Smooth muscle cell (in vitro differentiated cells): Measurements from ENCODE around the gene SH2D7. TPM values are rescaled to one million over a fixed set of nuclear protein-coding genes. Genes with fewer than 3 reads are reported as not detected.

ENCODE experiments used
- DNase-seq: peaks from one replicate; lab custom pipeline; 2025; ENCODE audit not compliant: unreplicated experiment; lab: John Stamatoyannopoulos, UW
- H2AFZ ChIP-seq: fragments of 200-600 bp; sonication (generic); 2 replicates; pipeline ENCODE4 v1.6.0; 2016; ENCODE audit warnings: antibody characterized with exemption, low read depth, mild to moderate bottlenecking
- H3F3A ChIP-seq: fragments of 200-600 bp; sonication (generic); 2 replicates; pipeline ENCODE4 v1.6.0; 2017; ENCODE audit warnings: antibody characterized with exemption, low read depth
- H3K27ac ChIP-seq: fragments of 200-600 bp; sonication (generic); 2 replicates; pipeline ENCODE4 v1.5.1; 2016; ENCODE audit warnings: low read depth, mild to moderate bottlenecking
- H3K27me3 ChIP-seq: fragments of 200-600 bp; sonication (generic); 2 replicates; pipeline ENCODE4 v1.6.1; 2016; ENCODE audit warnings: low read depth, mild to moderate bottlenecking
- H3K36me3 ChIP-seq: fragments of 200-600 bp; sonication (generic); 2 replicates; pipeline ENCODE4 v1.5.1; 2016; ENCODE audit warnings: low read depth
- H3K4me1 ChIP-seq: fragments of 200-600 bp; sonication (generic); 2 replicates; pipeline ENCODE4 v1.5.1; 2016; ENCODE audit warnings: low read depth
- H3K4me2 ChIP-seq: fragments of 200-600 bp; sonication (generic); 2 replicates; pipeline ENCODE4 v1.6.0; 2016; ENCODE audit warnings: mild to moderate bottlenecking
- H3K4me3 ChIP-seq: fragments of 200-600 bp; sonication (generic); 2 replicates; pipeline ENCODE4 v1.5.1; 2016; ENCODE audit warnings: mild to moderate bottlenecking
- H3K79me2 ChIP-seq: fragments of 200-600 bp; sonication (generic); 2 replicates; pipeline ENCODE4 v1.6.0; 2016; ENCODE audit warnings: low read depth, mild to moderate bottlenecking
- H3K9ac ChIP-seq: fragments of 200-600 bp; sonication (generic); 2 replicates; pipeline ENCODE4 v1.6.0; 2016; ENCODE audit warnings: low read depth
- H3K9me3 ChIP-seq: fragments of 200-600 bp; sonication (generic); replicated peaks from 2 replicates; pipeline ENCODE4 v1.5.1; 2016; ENCODE audit warnings: low read depth
- H4K20me1 ChIP-seq: fragments of 200-600 bp; sonication (generic); 2 replicates; pipeline ENCODE4 v1.6.0; 2016; ENCODE audit warnings: low read depth
- whole genome bisulfite sequencing: methylation state at CpG from one replicate; pipeline ENCODE4 v1.1.7; 2016; ENCODE audit warnings: low lambda C conversion rate; 5-methylcytosine and 5-hydroxymethylcytosine counted together
- polyA plus RNA-seq: library from polyadenylated mRNA; unstranded; fragments of >200 nt; fragmentation: Nextera tagmentation; extraction: Ambion mirVana; gene quantifications from 2 replicates; pipeline ENCODE4 v1.2.1, GENCODE V29; 2016
- total RNA-seq: library from RNA; depleted of rRNA; stranded (reverse); fragments of >200 nt; gene quantifications from 2 replicates; pipeline ENCODE4 v1.2.3, GENCODE V29; 2014
- TF ChIP-seq, protein P1 (sequence below): fragments of 200-600 bp; sonication (generic); IDR thresholded peaks from 2 replicates; pipeline ENCODE4 v1.5.1; 2017; ENCODE audit warnings: borderline replicate concordance, mild to moderate bottlenecking, antibody characterized with exemption; ENCODE audit not compliant: insufficient read depth, poor library complexity, severe bottlenecking

The SH2D7 gene
- total and polyA plus RNA-seq, 2 experiments from 2014 or later = 0.07 TPM; not detected in 1

DNA sequence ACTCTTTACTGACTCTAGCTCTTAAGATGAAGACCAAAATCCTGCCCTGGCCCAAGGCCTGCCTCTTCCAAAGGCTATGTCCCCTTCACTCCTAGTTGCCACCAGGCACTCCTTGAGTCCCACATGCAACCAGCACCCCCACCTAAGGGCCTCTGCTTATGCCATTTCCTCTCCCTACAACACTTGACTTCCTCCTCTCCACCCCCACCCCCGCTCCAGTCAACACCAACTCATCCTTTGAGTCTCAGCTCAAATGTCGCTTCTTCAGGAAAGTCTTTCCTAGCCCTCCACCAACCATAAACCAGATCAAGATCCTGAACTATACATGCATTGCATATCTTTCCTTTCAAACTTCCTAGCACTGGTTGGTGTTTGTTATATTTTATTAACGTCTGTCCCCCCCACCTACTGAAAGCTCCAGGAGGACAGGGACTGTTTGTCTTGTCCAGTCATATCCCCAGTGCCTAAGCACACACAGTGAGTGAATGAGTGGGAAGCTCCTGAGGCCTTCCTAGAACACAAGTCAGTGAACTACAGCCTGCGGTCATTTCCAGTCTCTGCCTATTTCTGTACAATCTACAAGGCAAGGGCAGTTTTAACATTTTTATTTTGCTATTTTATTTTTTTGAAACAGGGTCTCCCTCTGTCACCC, 22.2 kb upstream of the SH2D7 start:
- Histone ChIP-seq H3K36me3 (no peaks in the 10 kb centered on the region), H3K79me2 (peaks cover 76% of the 10 kb centered on the region), H3K9me3 (no peaks in the 10 kb centered on the region), H2AFZ (no peak overlapping the region), H3K27ac (peak overlapping the region; percentile 8), H3K4me2 (peak overlapping the region; percentile 19), H3K27me3 (no peaks in the 10 kb centered on the region), H3F3A (peaks cover 17% of the 10 kb centered on the region), H3K4me1 (peaks cover 47% of the 10 kb centered on the region), H4K20me1 (peaks cover 71% of the 10 kb centered on the region), H3K9ac (no peak overlapping the region), H3K4me3 (no peak overlapping the region)
- no peak for DNase-seq
- TF ChIP-seq, protein P1, sequence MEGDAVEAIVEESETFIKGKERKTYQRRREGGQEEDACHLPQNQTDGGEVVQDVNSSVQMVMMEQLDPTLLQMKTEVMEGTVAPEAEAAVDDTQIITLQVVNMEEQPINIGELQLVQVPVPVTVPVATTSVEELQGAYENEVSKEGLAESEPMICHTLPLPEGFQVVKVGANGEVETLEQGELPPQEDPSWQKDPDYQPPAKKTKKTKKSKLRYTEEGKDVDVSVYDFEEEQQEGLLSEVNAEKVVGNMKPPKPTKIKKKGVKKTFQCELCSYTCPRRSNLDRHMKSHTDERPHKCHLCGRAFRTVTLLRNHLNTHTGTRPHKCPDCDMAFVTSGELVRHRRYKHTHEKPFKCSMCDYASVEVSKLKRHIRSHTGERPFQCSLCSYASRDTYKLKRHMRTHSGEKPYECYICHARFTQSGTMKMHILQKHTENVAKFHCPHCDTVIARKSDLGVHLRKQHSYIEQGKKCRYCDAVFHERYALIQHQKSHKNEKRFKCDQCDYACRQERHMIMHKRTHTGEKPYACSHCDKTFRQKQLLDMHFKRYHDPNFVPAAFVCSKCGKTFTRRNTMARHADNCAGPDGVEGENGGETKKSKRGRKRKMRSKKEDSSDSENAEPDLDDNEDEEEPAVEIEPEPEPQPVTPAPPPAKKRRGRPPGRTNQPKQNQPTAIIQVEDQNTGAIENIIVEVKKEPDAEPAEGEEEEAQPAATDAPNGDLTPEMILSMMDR = no peak
- 72% methylated on average over 4 of the region's 4 CpGs for WGBS

DNA sequence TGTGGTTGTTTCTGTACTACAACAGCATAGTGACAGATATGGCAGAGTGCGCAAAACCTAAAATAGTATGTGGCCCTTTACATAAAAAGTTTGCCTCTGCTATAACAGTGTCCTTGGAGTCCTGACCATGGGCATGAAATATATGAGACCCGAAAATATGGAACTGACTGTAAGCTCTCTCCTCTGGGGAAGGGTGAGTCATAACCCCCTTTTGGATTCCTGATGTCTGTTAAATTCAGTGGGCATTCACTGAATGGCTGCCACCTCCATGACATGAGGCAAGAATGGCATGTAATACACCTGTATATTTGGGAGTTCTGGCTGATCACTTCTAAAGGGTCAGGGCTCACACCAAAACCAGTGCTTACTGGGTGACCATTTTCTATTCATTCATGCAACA, 21.0 kb upstream of the SH2D7 start:
- no peak overlapping the region for H3K9ac ChIP-seq
- peaks cover 75% of the 10 kb centered on the region for H3K79me2 ChIP-seq
- H2AFZ ChIP-seq = no peak overlapping the region
- no peaks in the 10 kb centered on the region for H3K9me3 ChIP-seq
- no peak for DNase-seq
- TF ChIP-seq, protein P1 = no peak
- peaks cover 21% of the 10 kb centered on the region for H3F3A ChIP-seq
- H4K20me1 ChIP-seq = peaks cover 61% of the 10 kb centered on the region
- H3K4me1 ChIP-seq = peaks cover 51% of the 10 kb centered on the region
- no peak overlapping the region for H3K4me3 ChIP-seq
- H3K36me3 ChIP-seq = no peaks in the 10 kb centered on the region
- 58% methylated on average over 2 of the region's 2 CpGs for WGBS
- H3K27me3 ChIP-seq = no peaks in the 10 kb centered on the region
- peak overlapping the region; percentile 73 for H3K27ac ChIP-seq
- no peak overlapping the region for H3K4me2 ChIP-seq

DNA sequence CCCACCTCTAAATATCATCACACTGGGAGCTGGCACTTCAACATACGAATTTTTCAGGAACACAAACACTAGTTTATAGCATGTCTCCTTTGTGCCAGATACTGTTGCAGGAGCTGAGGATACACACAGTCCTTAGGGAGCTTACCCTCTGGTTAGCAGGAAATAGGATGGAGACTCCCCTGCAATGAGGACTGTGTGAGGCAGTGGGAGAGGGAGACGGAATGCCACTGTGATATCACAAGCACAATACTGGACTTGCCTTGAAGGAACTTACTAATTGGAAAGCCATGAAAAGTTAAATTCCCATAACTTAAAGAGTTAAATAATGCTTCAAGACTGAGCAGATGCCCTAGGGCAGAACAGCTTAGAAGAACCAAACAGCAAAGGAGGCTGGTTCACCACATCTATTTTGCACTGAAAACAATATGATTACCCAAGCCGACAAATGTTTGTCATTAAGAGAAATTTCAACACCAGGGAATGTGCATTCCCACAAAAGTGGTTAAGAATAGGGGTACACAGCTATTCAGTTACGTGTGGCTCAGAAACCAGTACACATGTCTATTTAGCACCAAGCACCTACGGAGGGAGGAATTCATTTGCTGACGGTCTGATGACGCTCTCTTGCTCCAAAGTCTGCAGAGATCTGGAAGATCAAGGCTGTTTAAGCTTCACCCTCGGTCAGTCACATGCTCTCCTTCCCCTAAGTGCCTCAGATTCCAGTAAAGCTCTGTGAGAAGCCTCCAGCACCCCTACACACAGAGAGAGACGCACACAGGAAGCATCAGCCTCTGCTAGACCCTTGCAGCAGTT, 20.1 kb upstream of the SH2D7 start:
- no peaks in the 10 kb centered on the region for H3K27me3 ChIP-seq
- H3K27ac ChIP-seq = peak overlapping the region; percentile 73
- peak overlapping the region; percentile 41 for H3K9ac ChIP-seq
- peaks cover 25% of the 10 kb centered on the region for H3F3A ChIP-seq
- WGBS = 17% methylated on average over 9 of the region's 9 CpGs
- DNase-seq = no peak
- H3K4me2 ChIP-seq = peak overlapping the region; percentile 65
- no peak overlapping the region for H3K4me3 ChIP-seq
- no peaks in the 10 kb centered on the region for H3K36me3 ChIP-seq
- peaks cover 52% of the 10 kb centered on the region for H4K20me1 ChIP-seq
- TF ChIP-seq, protein P1 = no peak
- peaks cover 46% of the 10 kb centered on the region for H3K4me1 ChIP-seq
- peaks cover 70% of the 10 kb centered on the region for H3K79me2 ChIP-seq
- H3K9me3 ChIP-seq = no peaks in the 10 kb centered on the region
- no peak overlapping the region for H2AFZ ChIP-seq
